ENCODE measurements around the gene ANOS1.

The ANOS1 gene

DNA sequence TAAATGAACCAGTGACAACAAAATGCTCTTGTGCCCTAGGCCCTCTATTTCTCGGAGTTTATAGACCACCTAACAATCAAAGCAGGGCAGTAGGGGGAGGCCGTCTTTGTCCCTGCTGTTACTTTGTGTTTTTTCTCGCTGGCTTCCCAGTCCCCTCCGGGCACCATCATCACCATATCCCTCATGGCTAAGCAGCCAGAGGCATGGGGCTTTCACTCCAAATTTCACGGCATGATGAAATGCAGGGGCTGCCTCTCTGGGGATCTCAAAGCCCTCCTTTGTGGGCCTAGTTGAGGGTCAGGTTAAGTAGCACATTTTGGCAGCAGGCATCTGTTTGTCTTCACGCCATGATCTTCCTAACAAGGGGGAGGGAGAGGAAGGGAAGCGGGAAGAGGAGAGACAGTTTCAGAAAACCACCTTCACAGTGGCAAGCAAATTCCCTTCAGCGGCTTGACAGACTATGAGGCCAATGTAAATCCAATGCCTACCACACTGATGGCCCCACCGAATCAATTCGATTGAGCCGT, 91.9 kb downstream of the ANOS1 start:
- no peak for DNase-seq (ENCODE audit: low read depth in 1 of 2, low spot score in 1 of 2)
- no peak for TF ChIP-seq SPI1 (IDR thresholded peaks at IDR 0.05; ENCODE audit: borderline replicate concordance, low read depth)
- TF ChIP-seq, protein P1, sequence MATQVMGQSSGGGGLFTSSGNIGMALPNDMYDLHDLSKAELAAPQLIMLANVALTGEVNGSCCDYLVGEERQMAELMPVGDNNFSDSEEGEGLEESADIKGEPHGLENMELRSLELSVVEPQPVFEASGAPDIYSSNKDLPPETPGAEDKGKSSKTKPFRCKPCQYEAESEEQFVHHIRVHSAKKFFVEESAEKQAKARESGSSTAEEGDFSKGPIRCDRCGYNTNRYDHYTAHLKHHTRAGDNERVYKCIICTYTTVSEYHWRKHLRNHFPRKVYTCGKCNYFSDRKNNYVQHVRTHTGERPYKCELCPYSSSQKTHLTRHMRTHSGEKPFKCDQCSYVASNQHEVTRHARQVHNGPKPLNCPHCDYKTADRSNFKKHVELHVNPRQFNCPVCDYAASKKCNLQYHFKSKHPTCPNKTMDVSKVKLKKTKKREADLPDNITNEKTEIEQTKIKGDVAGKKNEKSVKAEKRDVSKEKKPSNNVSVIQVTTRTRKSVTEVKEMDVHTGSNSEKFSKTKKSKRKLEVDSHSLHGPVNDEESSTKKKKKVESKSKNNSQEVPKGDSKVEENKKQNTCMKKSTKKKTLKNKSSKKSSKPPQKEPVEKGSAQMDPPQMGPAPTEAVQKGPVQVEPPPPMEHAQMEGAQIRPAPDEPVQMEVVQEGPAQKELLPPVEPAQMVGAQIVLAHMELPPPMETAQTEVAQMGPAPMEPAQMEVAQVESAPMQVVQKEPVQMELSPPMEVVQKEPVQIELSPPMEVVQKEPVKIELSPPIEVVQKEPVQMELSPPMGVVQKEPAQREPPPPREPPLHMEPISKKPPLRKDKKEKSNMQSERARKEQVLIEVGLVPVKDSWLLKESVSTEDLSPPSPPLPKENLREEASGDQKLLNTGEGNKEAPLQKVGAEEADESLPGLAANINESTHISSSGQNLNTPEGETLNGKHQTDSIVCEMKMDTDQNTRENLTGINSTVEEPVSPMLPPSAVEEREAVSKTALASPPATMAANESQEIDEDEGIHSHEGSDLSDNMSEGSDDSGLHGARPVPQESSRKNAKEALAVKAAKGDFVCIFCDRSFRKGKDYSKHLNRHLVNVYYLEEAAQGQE (IDR thresholded peaks at IDR 0.05; ENCODE audit: insufficient replicate concordance, low read depth): no peak

DNA sequence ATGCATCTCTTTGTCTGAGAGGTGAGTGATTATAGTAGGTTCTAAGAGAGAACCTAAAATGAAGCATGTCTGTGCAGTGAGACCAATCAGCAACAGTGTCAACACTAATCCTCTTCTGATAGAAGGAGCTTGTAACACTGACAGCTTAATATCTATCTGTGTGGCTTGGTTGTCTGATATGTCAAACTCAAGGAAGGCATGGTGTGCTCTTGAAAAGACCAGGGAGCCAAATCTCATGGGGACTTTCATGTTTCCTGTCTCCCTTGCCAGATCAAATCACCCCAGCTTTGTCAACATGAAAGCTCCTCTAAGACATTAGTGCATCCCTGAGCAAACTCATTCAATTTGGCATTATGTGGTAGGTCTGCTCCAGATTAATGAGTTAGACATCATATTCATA, 95.4 kb downstream of the ANOS1 start:
- TF ChIP-seq, protein P1 (IDR thresholded peaks at IDR 0.05; ENCODE audit: insufficient replicate concordance, low read depth): no peak
- TF ChIP-seq, protein P2, sequence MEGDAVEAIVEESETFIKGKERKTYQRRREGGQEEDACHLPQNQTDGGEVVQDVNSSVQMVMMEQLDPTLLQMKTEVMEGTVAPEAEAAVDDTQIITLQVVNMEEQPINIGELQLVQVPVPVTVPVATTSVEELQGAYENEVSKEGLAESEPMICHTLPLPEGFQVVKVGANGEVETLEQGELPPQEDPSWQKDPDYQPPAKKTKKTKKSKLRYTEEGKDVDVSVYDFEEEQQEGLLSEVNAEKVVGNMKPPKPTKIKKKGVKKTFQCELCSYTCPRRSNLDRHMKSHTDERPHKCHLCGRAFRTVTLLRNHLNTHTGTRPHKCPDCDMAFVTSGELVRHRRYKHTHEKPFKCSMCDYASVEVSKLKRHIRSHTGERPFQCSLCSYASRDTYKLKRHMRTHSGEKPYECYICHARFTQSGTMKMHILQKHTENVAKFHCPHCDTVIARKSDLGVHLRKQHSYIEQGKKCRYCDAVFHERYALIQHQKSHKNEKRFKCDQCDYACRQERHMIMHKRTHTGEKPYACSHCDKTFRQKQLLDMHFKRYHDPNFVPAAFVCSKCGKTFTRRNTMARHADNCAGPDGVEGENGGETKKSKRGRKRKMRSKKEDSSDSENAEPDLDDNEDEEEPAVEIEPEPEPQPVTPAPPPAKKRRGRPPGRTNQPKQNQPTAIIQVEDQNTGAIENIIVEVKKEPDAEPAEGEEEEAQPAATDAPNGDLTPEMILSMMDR (IDR thresholded peaks at IDR 0.05; ENCODE audit: insufficient read depth, low read length): no peak
- no peak for TF ChIP-seq SPI1 (IDR thresholded peaks at IDR 0.05; ENCODE audit: borderline replicate concordance, low read depth)
- no peak for TF ChIP-seq POLR2AphosphoS5 (IDR thresholded peaks at IDR 0.05; ENCODE audit: low read depth)
- no peak for TF ChIP-seq GABPA (IDR thresholded peaks at IDR 0.05; ENCODE audit: low read depth)

More for the DNA sequence above, 91.9 kb downstream of the ANOS1 start:
- Histone ChIP-seq H3K27ac (replicated peaks) (no peak overlapping the region), H3K4me3 (replicated peaks; ENCODE audit: insufficient read depth, low read length) (no peak overlapping the region), H3K27me3 (ENCODE audit: insufficient read depth, poor library complexity, severe bottlenecking) (no peaks in the 10 kb centered on the region)

DNA sequence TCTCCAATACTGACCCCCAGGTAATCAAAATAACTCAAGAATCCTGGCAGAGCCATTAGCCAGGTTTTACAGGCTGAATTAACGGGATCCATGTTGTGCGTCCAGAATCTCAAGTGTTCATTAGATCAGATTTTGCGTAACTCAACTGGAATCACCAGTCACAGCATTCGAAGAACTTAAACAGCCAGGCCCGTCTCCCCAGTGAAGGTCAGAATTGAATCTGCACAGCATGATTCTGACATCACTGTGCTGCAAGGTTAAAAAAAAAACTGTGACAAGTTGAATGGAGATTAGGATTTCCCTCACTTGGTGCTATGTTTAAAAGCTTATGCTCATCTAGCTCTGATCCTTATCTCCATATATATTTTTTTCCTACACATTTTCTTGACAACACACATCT, 96.1 kb downstream of the ANOS1 start:
- DNase-seq (ENCODE audit: low read depth in 1 of 2, low spot score in 1 of 2): no peak
- Histone ChIP-seq H3K27ac (replicated peaks) (no peak overlapping the region), H3K27me3 (ENCODE audit: insufficient read depth, poor library complexity, severe bottlenecking) (no peaks in the 10 kb centered on the region), H3K4me3 (replicated peaks; ENCODE audit: insufficient read depth, low read length) (no peak overlapping the region)
- TF ChIP-seq POLR2AphosphoS5 (IDR thresholded peaks at IDR 0.05; ENCODE audit: low read depth): no peak
- TF ChIP-seq, protein P1 (IDR thresholded peaks at IDR 0.05; ENCODE audit: insufficient replicate concordance, low read depth): no peak
- TF ChIP-seq SPI1 (IDR thresholded peaks at IDR 0.05; ENCODE audit: borderline replicate concordance, low read depth): no peak
- TF ChIP-seq, protein P2 (IDR thresholded peaks at IDR 0.05; ENCODE audit: insufficient read depth, low read length): no peak
- no peak for TF ChIP-seq GABPA (IDR thresholded peaks at IDR 0.05; ENCODE audit: low read depth)

More for the DNA sequence above, 95.4 kb downstream of the ANOS1 start:
- no peak overlapping the region for H3K4me3 ChIP-seq (replicated peaks; ENCODE audit: insufficient read depth, low read length)
- DNase-seq (ENCODE audit: low read depth in 1 of 2, low spot score in 1 of 2): no peak
- no peak overlapping the region for H3K27ac ChIP-seq (replicated peaks)
- no peaks in the 10 kb centered on the region for H3K27me3 ChIP-seq (ENCODE audit: insufficient read depth, poor library complexity, severe bottlenecking)
